Central memory CD8-positive, alpha-beta T cell (primary cell): Measurements from ENCODE around the gene CD300LB.
A peak's percentile ranks its signal among the peaks of the same experiment; 100 is the strongest.

ENCODE experiments used
- ATAC-seq: fragments of 150-1000 bp; cut with Tn5 transposase; replicated peaks from 2 replicates; pipeline ENCODE4 v1.10.0; 2022; ENCODE audit warnings: mild to moderate bottlenecking, moderate FRiP score, moderate number of reproducible peaks; ENCODE audit not compliant: poor library complexity, severe bottlenecking; ENCODE audit errors: extremely low read depth
- DNase-seq, 2 donors: peaks; one replicate each; pipeline ENCODE4 v3.0.0; 2021; ENCODE audit warnings: low spot score in 2 of 2
- H3K27ac Mint-ChIP-seq: one replicate; pipeline ENCODE4 v1.8.0; 2022; ENCODE audit warnings: low read depth, mild to moderate bottlenecking, moderate library complexity, mixed read lengths
- H3K27me3 Mint-ChIP-seq: one replicate; pipeline ENCODE4 v1.8.0; 2022; ENCODE audit warnings: mixed read lengths
- H3K36me3 Mint-ChIP-seq: one replicate; pipeline ENCODE4 v1.8.0; 2022; ENCODE audit warnings: mild to moderate bottlenecking, moderate library complexity, mixed read lengths; ENCODE audit not compliant: insufficient read depth
- H3K4me1 Mint-ChIP-seq: one replicate; pipeline ENCODE4 v1.8.0; 2022; ENCODE audit warnings: mixed read lengths
- H3K4me3 Mint-ChIP-seq: one replicate; pipeline ENCODE4 v1.8.0; 2022; ENCODE audit warnings: mild to moderate bottlenecking, moderate library complexity, mixed read lengths
- H3K9me3 Mint-ChIP-seq: one replicate; pipeline ENCODE4 v1.8.0; 2022; ENCODE audit warnings: mixed read lengths

CD300LB gene

GRCh38 chr17:74545843-74546230 lies 14.6 kb upstream of the CD300LB start, which contains the start of gene CD300C:
TSS of gene CD300C (minus strand) at chr17:74546115. CDS start at chr17:74545782, 333 bp downstream.
- peaks cover 42% of the 10 kb centered on the region for H3K27me3 Mint-ChIP-seq
- H3K27ac Mint-ChIP-seq, result no peak within 1 kb of the TSS
- DNase-seq (no peak), ATAC-seq (no peak)
- no peak within 1 kb of the TSS for H3K4me3 Mint-ChIP-seq
- no peaks in the 10 kb centered on the region for H3K36me3 Mint-ChIP-seq
- peaks cover 7% of the 10 kb centered on the region for H3K4me1 Mint-ChIP-seq
- H3K9me3 Mint-ChIP-seq, result no peaks in the 10 kb centered on the region

- no peak overlapping the region for H3K4me3 Mint-ChIP-seq
- H3K9me3 Mint-ChIP-seq, result no peaks in the 10 kb centered on the region
- no peaks in the 10 kb centered on the region for H3K36me3 Mint-ChIP-seq
- no peak for ATAC-seq
- no peak overlapping the region for H3K27ac Mint-ChIP-seq
- peaks cover 7% of the 10 kb centered on the region for H3K4me1 Mint-ChIP-seq
- H3K27me3 Mint-ChIP-seq, result peaks cover 42% of the 10 kb centered on the region
- no peak for DNase-seq
These were observed 13.9 kb upstream of the CD300LB start for GRCh38 chr17:74544991-74545842.

GRCh38 chr17:74543891-74544760 lies 12.9 kb upstream of the CD300LB start:
- H3K27me3 Mint-ChIP-seq, result peaks cover 42% of the 10 kb centered on the region
- no peaks in the 10 kb centered on the region for H3K9me3 Mint-ChIP-seq
- H3K36me3 Mint-ChIP-seq, result no peaks in the 10 kb centered on the region
- H3K27ac Mint-ChIP-seq, result no peak overlapping the region
- DNase-seq (no peak), ATAC-seq (no peak)
- peaks cover 7% of the 10 kb centered on the region for H3K4me1 Mint-ChIP-seq
- no peak overlapping the region for H3K4me3 Mint-ChIP-seq

GRCh38 chr17:74543406-74543805 lies 12.1 kb upstream of the CD300LB start:
- Mint-ChIP-seq H3K4me3 (no peak overlapping the region), H3K27me3 (peaks cover 39% of the 10 kb centered on the region), H3K36me3 (no peaks in the 10 kb centered on the region), H3K27ac (no peak overlapping the region), H3K9me3 (no peaks in the 10 kb centered on the region), H3K4me1 (peaks cover 7% of the 10 kb centered on the region)
- no peak for ATAC-seq
- no peak for DNase-seq

- Mint-ChIP-seq H3K27me3 (peaks cover 34% of the 10 kb centered on the region), H3K9me3 (no peaks in the 10 kb centered on the region), H3K4me1 (peaks cover 2% of the 10 kb centered on the region), H3K36me3 (no peaks in the 10 kb centered on the region), H3K4me3 (no peak overlapping the region), H3K27ac (no peak overlapping the region)
- ATAC-seq (no peak), DNase-seq (no peak)
These were observed 11.6 kb upstream of the CD300LB start for GRCh38 chr17:74542727-74543383.

GRCh38 chr17:74542166-74542565 lies 10.9 kb upstream of the CD300LB start:
- Mint-ChIP-seq H3K4me1 (no peaks in the 10 kb centered on the region), H3K4me3 (no peak overlapping the region), H3K27me3 (peaks cover 35% of the 10 kb centered on the region), H3K36me3 (no peaks in the 10 kb centered on the region), H3K9me3 (no peaks in the 10 kb centered on the region), H3K27ac (no peak overlapping the region)
- ATAC-seq (no peak), DNase-seq (no peak)

GRCh38 chr17:74541176-74542111 lies 10.2 kb upstream of the CD300LB start:
- Mint-ChIP-seq H3K4me1 (no peaks in the 10 kb centered on the region), H3K4me3 (no peak overlapping the region), H3K27ac (no peak overlapping the region), H3K9me3 (no peaks in the 10 kb centered on the region), H3K36me3 (no peaks in the 10 kb centered on the region), H3K27me3 (peaks cover 43% of the 10 kb centered on the region)
- ATAC-seq, result no peak
- no peak for DNase-seq

- no peak overlapping the region for H3K4me3 Mint-ChIP-seq
- no peak overlapping the region for H3K27ac Mint-ChIP-seq
- ATAC-seq, result no peak
These were observed 8.1 kb upstream of the CD300LB start for GRCh38 chr17:74539281-74539820.

GRCh38 chr17:74536890-74537289 lies 5.6 kb upstream of the CD300LB start:
- DNase-seq (no peak), ATAC-seq (no peak)
- H3K27me3 Mint-ChIP-seq, result peaks cover 72% of the 10 kb centered on the region
- peaks cover 6% of the 10 kb centered on the region for H3K4me1 Mint-ChIP-seq
- H3K4me3 Mint-ChIP-seq, result no peak overlapping the region
- H3K36me3 Mint-ChIP-seq, result no peaks in the 10 kb centered on the region
- no peaks in the 10 kb centered on the region for H3K9me3 Mint-ChIP-seq
- H3K27ac Mint-ChIP-seq, result no peak overlapping the region

More at GRCh38 chr17:74539281-74539820, 8.1 kb upstream of the CD300LB start:
- Mint-ChIP-seq H3K9me3 (no peaks in the 10 kb centered on the region), H3K36me3 (no peaks in the 10 kb centered on the region), H3K27me3 (peaks cover 58% of the 10 kb centered on the region), H3K4me1 (no peaks in the 10 kb centered on the region)
- no peak for DNase-seq

- ATAC-seq (peak; percentile 43), DNase-seq (no peak)
- H3K9me3 Mint-ChIP-seq, result no peaks in the 10 kb centered on the region
- H3K4me3 Mint-ChIP-seq, result peak overlapping the region; percentile 3
- no peaks in the 10 kb centered on the region for H3K36me3 Mint-ChIP-seq
- H3K4me1 Mint-ChIP-seq, result peaks cover 6% of the 10 kb centered on the region
- peaks cover 71% of the 10 kb centered on the region for H3K27me3 Mint-ChIP-seq
- H3K27ac Mint-ChIP-seq, result no peak overlapping the region
These were observed 840 bp upstream of the CD300LB start for GRCh38 chr17:74532115-74532514.

GRCh38 chr17:74530831-74531150 lies 484 bp downstream of the CD300LB start:
- H3K27ac Mint-ChIP-seq, result no peak overlapping the region
- H3K27me3 Mint-ChIP-seq, result peaks cover 71% of the 10 kb centered on the region
- no peaks in the 10 kb centered on the region for H3K9me3 Mint-ChIP-seq
- DNase-seq (no peak), ATAC-seq (no peak)
- no peak overlapping the region for H3K4me3 Mint-ChIP-seq
- peaks cover 6% of the 10 kb centered on the region for H3K4me1 Mint-ChIP-seq
- no peaks in the 10 kb centered on the region for H3K36me3 Mint-ChIP-seq
